WTC11 (cell line): ENCODE measurements around the gene ALKBH4. TPM values are rescaled to one million over a fixed set of nuclear protein-coding genes. Genes with fewer than 3 reads are reported as not detected.

ENCODE experiments used
- ATAC-seq: fragments of 200-7000 bp; cut with Tn5 transposase; 2 replicates; pipeline ENCODE4 v1.10.0; 2021; ENCODE audit warnings: mild to moderate bottlenecking, moderate library complexity
- CTCF ChIA-PET: fragments of 300-600 bp; sonication (Branson Sonifier 250); formaldehyde crosslinking; loops from one replicate; lab custom pipeline; 2021; ENCODE audit warnings: antibody characterized with exemption; lab: Charles Lee
- POLR2A ChIA-PET: fragments of 350-600 bp; sonication (Branson Sonifier 250); formaldehyde crosslinking; loops from one replicate; lab custom pipeline; 2021; ENCODE audit warnings: antibody characterized with exemption; lab: Charles Lee
- DNase-seq: peaks from one replicate; pipeline ENCODE4 v3.0.0; 2021; ENCODE audit warnings: low spot score
- H3K27ac Mint-ChIP-seq: 2 replicates; pipeline ENCODE4 v1.8.0; 2021; ENCODE audit warnings: mixed read lengths
- H3K27me3 Mint-ChIP-seq: 2 replicates; pipeline ENCODE4 v1.8.0; 2021; ENCODE audit warnings: low read depth, mild to moderate bottlenecking, moderate library complexity, mixed read lengths
- H3K36me3 Mint-ChIP-seq: 2 replicates; pipeline ENCODE4 v1.8.0; 2021; ENCODE audit warnings: mixed read lengths
- H3K4me1 Mint-ChIP-seq: 2 replicates; pipeline ENCODE4 v1.8.0; 2022; ENCODE audit warnings: mixed read lengths
- H3K4me3 Mint-ChIP-seq: 2 replicates; pipeline ENCODE4 v1.8.0; 2021; ENCODE audit warnings: mild to moderate bottlenecking, moderate library complexity, mixed read lengths
- H3K9me3 Mint-ChIP-seq: 2 replicates; pipeline ENCODE4 v1.8.0; 2021; ENCODE audit warnings: mixed read lengths
- MXD4 ChIP-seq: fragments of 250-450 bp; sonication (Bioruptor Pico); IDR thresholded peaks from 2 replicates; pipeline ENCODE4 v1.8.0; 2021; ENCODE audit warnings: mild to moderate bottlenecking, moderate library complexity, borderline replicate concordance
- SMAD3 ChIP-seq: sonication (generic); formaldehyde crosslinking; IDR thresholded peaks from 2 replicates; pipeline ENCODE4 v1.8.0; 2022; ENCODE audit warnings: missing genetic modification reagents, mild to moderate bottlenecking, borderline replicate concordance
- TEAD4 ChIP-seq: sonication (generic); formaldehyde crosslinking; IDR thresholded peaks from 2 replicates; pipeline ENCODE4 v1.8.0; 2022; ENCODE audit warnings: mild to moderate bottlenecking, missing genetic modification reagents
- TP53 ChIP-seq: sonication (generic); formaldehyde crosslinking; IDR thresholded peaks from 2 replicates; pipeline ENCODE4 v1.8.1; 2023; ENCODE audit warnings: mild to moderate bottlenecking, missing genetic modification reagents
- ZNF121 ChIP-seq: sonication (generic); formaldehyde crosslinking; IDR thresholded peaks from 2 replicates; pipeline ENCODE4 v1.8.0; 2023; ENCODE audit warnings: missing genetic modification reagents
- ZNF423 ChIP-seq: fragments of 250-450 bp; sonication (Bioruptor Pico); IDR thresholded peaks from 2 replicates; pipeline ENCODE4 v2.1.2; 2022; ENCODE audit warnings: mild to moderate bottlenecking, moderate library complexity
- total RNA-seq: library from RNA; stranded (reverse); gene quantifications from 3 replicates; pipeline ENCODE4 v1.2.3, GENCODE V29; 2021
- TF ChIP-seq, protein P1 (sequence below): sonication (generic); formaldehyde crosslinking; IDR thresholded peaks from 2 replicates; pipeline ENCODE4 v1.8.0; 2023; ENCODE audit warnings: missing genetic modification reagents
- TF ChIP-seq, protein P2 (sequence below): sonication (generic); formaldehyde crosslinking; IDR thresholded peaks from 2 replicates; pipeline ENCODE4 v1.8.1; 2023; ENCODE audit warnings: mild to moderate bottlenecking, missing genetic modification reagents, borderline replicate concordance
- TF ChIP-seq, protein P3 (sequence below): fragments of 250-450 bp; sonication (Bioruptor Pico); IDR thresholded peaks from 2 replicates; pipeline ENCODE4 v1.9.0; 2021; ENCODE audit warnings: mild to moderate bottlenecking
- TF ChIP-seq, protein P4 (sequence below): fragments of 200-600 bp; IDR thresholded peaks from 2 replicates; pipeline ENCODE4 v1.8.0; 2022; ENCODE audit warnings: antibody characterized with exemption
- TF ChIP-seq, protein P5 (sequence below): sonication (generic); formaldehyde crosslinking; IDR thresholded peaks from 2 replicates; pipeline ENCODE4 v1.8.0; 2023; ENCODE audit warnings: mild to moderate bottlenecking, missing genetic modification reagents
- TF ChIP-seq, protein P6 (sequence below): sonication (generic); formaldehyde crosslinking; IDR thresholded peaks from 2 replicates; pipeline ENCODE4 v1.8.0; 2022; ENCODE audit warnings: missing genetic modification reagents
- TF ChIP-seq, protein P7 (sequence below): sonication (generic); formaldehyde crosslinking; IDR thresholded peaks from 2 replicates; pipeline ENCODE4 v1.8.0; 2022; ENCODE audit warnings: mild to moderate bottlenecking, missing genetic modification reagents
- TF ChIP-seq, protein P8 (sequence below): sonication (generic); formaldehyde crosslinking; IDR thresholded peaks from 2 replicates; pipeline ENCODE4 v1.8.1; 2023; ENCODE audit warnings: mild to moderate bottlenecking, missing genetic modification reagents

ALKBH4 gene
- total RNA-seq, 1 experiment from 2014 or later = 20.4 TPM

DNA sequence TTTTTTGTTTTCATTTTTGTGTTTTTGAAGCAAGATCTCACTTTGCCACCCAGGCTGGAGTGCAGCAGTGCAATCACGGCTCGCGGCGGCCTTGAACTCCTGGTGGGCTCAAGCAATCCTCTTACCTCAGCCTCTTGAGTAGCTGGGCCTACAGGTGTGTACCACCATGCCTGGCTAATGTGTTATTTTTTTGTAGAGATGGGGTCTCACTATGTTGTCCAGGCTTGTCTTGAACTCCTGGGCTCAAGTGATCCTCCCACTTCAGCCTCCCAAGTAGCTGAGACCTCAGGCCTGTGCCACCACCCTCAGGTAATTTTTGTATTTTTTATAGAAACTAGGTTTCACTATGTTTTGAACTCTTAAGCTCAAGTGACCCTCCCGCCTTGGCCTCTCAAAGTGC is 53.7 kb downstream of the ALKBH4 start (continued):
- TF ChIP-seq, protein P1, sequence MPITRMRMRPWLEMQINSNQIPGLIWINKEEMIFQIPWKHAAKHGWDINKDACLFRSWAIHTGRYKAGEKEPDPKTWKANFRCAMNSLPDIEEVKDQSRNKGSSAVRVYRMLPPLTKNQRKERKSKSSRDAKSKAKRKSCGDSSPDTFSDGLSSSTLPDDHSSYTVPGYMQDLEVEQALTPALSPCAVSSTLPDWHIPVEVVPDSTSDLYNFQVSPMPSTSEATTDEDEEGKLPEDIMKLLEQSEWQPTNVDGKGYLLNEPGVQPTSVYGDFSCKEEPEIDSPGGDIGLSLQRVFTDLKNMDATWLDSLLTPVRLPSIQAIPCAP (CRISPR knock-in tag) = no peak
- TF ChIP-seq, protein P2, sequence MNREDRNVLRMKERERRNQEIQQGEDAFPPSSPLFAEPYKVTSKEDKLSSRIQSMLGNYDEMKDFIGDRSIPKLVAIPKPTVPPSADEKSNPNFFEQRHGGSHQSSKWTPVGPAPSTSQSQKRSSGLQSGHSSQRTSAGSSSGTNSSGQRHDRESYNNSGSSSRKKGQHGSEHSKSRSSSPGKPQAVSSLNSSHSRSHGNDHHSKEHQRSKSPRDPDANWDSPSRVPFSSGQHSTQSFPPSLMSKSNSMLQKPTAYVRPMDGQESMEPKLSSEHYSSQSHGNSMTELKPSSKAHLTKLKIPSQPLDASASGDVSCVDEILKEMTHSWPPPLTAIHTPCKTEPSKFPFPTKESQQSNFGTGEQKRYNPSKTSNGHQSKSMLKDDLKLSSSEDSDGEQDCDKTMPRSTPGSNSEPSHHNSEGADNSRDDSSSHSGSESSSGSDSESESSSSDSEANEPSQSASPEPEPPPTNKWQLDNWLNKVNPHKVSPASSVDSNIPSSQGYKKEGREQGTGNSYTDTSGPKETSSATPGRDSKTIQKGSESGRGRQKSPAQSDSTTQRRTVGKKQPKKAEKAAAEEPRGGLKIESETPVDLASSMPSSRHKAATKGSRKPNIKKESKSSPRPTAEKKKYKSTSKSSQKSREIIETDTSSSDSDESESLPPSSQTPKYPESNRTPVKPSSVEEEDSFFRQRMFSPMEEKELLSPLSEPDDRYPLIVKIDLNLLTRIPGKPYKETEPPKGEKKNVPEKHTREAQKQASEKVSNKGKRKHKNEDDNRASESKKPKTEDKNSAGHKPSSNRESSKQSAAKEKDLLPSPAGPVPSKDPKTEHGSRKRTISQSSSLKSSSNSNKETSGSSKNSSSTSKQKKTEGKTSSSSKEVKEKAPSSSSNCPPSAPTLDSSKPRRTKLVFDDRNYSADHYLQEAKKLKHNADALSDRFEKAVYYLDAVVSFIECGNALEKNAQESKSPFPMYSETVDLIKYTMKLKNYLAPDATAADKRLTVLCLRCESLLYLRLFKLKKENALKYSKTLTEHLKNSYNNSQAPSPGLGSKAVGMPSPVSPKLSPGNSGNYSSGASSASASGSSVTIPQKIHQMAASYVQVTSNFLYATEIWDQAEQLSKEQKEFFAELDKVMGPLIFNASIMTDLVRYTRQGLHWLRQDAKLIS = no peak
- TF ChIP-seq, protein P3, sequence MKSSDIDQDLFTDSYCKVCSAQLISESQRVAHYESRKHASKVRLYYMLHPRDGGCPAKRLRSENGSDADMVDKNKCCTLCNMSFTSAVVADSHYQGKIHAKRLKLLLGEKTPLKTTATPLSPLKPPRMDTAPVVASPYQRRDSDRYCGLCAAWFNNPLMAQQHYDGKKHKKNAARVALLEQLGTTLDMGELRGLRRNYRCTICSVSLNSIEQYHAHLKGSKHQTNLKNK = no peak

DNA sequence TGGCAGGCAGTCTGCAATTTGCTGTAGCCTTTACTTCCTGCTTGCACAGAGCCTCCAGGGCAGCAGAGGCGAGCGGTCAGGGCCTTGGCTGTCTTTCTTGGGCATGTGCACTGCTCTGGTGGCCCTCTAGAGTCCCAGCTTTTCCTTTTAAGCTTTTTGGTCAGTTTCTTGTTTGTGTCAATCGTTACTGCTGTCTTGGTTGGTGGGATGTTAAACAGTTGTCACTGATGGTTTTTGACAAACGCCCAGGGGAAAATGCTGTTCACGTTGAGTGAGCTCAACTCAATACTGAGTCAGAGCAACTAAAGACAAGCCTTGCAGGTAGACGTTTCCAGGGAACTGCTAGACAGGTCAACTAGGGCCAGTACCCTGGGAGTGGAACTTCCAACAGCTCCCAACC is 54.5 kb downstream of the ALKBH4 start:
- Mint-ChIP-seq H3K27me3 (no peaks in the 10 kb centered on the region; the same call in 1 of the 2 replicates), H3K9me3 (peaks cover 19% of the 10 kb centered on the region), H3K27ac (no peak overlapping the region; the same call in 1 of the 2 replicates), H3K4me1 (no peaks in the 10 kb centered on the region)
- no peak for DNase-seq
- ATAC-seq = no peak
- TF ChIP-seq, protein P1 (CRISPR knock-in tag) = no peak
- no peak for TF ChIP-seq TP53 (CRISPR knock-in tag)
- TF ChIP-seq, protein P3 = no peak
- no peak for TF ChIP-seq ZNF423 (CRISPR knock-in tag)
- TF ChIP-seq, protein P4, sequence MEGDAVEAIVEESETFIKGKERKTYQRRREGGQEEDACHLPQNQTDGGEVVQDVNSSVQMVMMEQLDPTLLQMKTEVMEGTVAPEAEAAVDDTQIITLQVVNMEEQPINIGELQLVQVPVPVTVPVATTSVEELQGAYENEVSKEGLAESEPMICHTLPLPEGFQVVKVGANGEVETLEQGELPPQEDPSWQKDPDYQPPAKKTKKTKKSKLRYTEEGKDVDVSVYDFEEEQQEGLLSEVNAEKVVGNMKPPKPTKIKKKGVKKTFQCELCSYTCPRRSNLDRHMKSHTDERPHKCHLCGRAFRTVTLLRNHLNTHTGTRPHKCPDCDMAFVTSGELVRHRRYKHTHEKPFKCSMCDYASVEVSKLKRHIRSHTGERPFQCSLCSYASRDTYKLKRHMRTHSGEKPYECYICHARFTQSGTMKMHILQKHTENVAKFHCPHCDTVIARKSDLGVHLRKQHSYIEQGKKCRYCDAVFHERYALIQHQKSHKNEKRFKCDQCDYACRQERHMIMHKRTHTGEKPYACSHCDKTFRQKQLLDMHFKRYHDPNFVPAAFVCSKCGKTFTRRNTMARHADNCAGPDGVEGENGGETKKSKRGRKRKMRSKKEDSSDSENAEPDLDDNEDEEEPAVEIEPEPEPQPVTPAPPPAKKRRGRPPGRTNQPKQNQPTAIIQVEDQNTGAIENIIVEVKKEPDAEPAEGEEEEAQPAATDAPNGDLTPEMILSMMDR = no peak
- TF ChIP-seq TEAD4 (CRISPR knock-in tag) = no peak
- TF ChIP-seq, protein P5, sequence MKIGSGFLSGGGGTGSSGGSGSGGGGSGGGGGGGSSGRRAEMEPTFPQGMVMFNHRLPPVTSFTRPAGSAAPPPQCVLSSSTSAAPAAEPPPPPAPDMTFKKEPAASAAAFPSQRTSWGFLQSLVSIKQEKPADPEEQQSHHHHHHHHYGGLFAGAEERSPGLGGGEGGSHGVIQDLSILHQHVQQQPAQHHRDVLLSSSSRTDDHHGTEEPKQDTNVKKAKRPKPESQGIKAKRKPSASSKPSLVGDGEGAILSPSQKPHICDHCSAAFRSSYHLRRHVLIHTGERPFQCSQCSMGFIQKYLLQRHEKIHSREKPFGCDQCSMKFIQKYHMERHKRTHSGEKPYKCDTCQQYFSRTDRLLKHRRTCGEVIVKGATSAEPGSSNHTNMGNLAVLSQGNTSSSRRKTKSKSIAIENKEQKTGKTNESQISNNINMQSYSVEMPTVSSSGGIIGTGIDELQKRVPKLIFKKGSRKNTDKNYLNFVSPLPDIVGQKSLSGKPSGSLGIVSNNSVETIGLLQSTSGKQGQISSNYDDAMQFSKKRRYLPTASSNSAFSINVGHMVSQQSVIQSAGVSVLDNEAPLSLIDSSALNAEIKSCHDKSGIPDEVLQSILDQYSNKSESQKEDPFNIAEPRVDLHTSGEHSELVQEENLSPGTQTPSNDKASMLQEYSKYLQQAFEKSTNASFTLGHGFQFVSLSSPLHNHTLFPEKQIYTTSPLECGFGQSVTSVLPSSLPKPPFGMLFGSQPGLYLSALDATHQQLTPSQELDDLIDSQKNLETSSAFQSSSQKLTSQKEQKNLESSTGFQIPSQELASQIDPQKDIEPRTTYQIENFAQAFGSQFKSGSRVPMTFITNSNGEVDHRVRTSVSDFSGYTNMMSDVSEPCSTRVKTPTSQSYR = no peak
- TF ChIP-seq, protein P6, sequence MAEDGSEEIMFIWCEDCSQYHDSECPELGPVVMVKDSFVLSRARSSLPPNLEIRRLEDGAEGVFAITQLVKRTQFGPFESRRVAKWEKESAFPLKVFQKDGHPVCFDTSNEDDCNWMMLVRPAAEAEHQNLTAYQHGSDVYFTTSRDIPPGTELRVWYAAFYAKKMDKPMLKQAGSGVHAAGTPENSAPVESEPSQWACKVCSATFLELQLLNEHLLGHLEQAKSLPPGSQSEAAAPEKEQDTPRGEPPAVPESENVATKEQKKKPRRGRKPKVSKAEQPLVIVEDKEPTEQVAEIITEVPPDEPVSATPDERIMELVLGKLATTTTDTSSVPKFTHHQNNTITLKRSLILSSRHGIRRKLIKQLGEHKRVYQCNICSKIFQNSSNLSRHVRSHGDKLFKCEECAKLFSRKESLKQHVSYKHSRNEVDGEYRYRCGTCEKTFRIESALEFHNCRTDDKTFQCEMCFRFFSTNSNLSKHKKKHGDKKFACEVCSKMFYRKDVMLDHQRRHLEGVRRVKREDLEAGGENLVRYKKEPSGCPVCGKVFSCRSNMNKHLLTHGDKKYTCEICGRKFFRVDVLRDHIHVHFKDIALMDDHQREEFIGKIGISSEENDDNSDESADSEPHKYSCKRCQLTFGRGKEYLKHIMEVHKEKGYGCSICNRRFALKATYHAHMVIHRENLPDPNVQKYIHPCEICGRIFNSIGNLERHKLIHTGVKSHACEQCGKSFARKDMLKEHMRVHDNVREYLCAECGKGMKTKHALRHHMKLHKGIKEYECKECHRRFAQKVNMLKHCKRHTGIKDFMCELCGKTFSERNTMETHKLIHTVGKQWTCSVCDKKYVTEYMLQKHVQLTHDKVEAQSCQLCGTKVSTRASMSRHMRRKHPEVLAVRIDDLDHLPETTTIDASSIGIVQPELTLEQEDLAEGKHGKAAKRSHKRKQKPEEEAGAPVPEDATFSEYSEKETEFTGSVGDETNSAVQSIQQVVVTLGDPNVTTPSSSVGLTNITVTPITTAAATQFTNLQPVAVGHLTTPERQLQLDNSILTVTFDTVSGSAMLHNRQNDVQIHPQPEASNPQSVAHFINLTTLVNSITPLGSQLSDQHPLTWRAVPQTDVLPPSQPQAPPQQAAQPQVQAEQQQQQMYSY = no peak
- TF ChIP-seq ZNF121 = no peak
- no peak for TF ChIP-seq SMAD3 (CRISPR knock-in tag)
- TF ChIP-seq, protein P7, sequence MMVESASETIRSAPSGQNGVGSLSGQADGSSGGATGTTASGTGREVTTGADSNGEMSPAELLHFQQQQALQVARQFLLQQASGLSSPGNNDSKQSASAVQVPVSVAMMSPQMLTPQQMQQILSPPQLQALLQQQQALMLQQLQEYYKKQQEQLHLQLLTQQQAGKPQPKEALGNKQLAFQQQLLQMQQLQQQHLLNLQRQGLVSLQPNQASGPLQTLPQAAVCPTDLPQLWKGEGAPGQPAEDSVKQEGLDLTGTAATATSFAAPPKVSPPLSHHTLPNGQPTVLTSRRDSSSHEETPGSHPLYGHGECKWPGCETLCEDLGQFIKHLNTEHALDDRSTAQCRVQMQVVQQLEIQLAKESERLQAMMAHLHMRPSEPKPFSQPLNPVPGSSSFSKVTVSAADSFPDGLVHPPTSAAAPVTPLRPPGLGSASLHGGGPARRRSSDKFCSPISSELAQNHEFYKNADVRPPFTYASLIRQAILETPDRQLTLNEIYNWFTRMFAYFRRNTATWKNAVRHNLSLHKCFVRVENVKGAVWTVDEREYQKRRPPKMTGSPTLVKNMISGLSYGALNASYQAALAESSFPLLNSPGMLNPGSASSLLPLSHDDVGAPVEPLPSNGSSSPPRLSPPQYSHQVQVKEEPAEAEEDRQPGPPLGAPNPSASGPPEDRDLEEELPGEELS = no peak
- no peak for TF ChIP-seq MXD4 (CRISPR knock-in tag)
- TF ChIP-seq, protein P8, sequence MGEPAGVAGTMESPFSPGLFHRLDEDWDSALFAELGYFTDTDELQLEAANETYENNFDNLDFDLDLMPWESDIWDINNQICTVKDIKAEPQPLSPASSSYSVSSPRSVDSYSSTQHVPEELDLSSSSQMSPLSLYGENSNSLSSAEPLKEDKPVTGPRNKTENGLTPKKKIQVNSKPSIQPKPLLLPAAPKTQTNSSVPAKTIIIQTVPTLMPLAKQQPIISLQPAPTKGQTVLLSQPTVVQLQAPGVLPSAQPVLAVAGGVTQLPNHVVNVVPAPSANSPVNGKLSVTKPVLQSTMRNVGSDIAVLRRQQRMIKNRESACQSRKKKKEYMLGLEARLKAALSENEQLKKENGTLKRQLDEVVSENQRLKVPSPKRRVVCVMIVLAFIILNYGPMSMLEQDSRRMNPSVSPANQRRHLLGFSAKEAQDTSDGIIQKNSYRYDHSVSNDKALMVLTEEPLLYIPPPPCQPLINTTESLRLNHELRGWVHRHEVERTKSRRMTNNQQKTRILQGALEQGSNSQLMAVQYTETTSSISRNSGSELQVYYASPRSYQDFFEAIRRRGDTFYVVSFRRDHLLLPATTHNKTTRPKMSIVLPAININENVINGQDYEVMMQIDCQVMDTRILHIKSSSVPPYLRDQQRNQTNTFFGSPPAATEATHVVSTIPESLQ (CRISPR knock-in tag) = no peak
- TF ChIP-seq, all 79 proteins: peak for 0
- peaks cover 81% of the 10 kb centered on the region for H3K36me3 Mint-ChIP-seq
- ChIA-PET CTCF (no interaction called here), POLR2A (no interaction called here)
- no peak overlapping the region for H3K4me3 Mint-ChIP-seq
